LNCAP (cell line): ENCODE data around the gene GNA14.

Experiments
- CTCF ChIP-seq: fragments of 450-650 bp; IDR thresholded peaks from 2 replicates; pipeline ENCODE4 v1.5.1; 2017; ENCODE audit warnings: mild to moderate bottlenecking

Gene GNA14

GRCh38 chr9:77453825-77454647 is 194.1 kb downstream of the GNA14 start:
- no peak for TF ChIP-seq CTCF

GRCh38 chr9:77451507-77451906 is 196.6 kb downstream of the GNA14 start:
- no peak for TF ChIP-seq CTCF

GRCh38 chr9:77450085-77450475 is 198.0 kb downstream of the GNA14 start:
- TF ChIP-seq CTCF = no peak

GRCh38 chr9:77449240-77450084 is 198.7 kb downstream of the GNA14 start:
- TF ChIP-seq CTCF = peak; percentile 35; the same call in 1 of the 2 replicates

- no peak for TF ChIP-seq CTCF
These were observed 200.5 kb downstream of the GNA14 start for GRCh38 chr9:77447646-77448045.

- no peak for TF ChIP-seq CTCF
These were observed 205.7 kb downstream of the GNA14 start for GRCh38 chr9:77442436-77442835.

- TF ChIP-seq CTCF = no peak
These were observed 208.1 kb downstream of the GNA14 start for GRCh38 chr9:77440057-77440456.
